NCI-H69 (cell line): ENCODE results near the gene CYP4F8.
"Not testable (repeated sequence)": the region's sequence is repeated elsewhere in the genome, so short reads cannot be mapped to it uniquely, and the experiment has no call there.

ENCODE experiments used
- DNase-seq: peaks from one replicate; lab custom pipeline; 2025; lab: John Stamatoyannopoulos, UW

Gene CYP4F8, protein sequence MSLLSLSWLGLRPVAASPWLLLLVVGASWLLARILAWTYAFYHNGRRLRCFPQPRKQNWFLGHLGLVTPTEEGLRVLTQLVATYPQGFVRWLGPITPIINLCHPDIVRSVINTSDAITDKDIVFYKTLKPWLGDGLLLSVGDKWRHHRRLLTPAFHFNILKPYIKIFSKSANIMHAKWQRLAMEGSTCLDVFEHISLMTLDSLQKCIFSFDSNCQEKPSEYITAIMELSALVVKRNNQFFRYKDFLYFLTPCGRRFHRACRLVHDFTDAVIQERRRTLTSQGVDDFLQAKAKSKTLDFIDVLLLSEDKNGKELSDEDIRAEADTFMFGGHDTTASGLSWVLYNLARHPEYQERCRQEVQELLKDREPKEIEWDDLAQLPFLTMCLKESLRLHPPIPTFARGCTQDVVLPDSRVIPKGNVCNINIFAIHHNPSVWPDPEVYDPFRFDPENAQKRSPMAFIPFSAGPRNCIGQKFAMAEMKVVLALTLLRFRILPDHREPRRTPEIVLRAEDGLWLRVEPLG

DNA sequence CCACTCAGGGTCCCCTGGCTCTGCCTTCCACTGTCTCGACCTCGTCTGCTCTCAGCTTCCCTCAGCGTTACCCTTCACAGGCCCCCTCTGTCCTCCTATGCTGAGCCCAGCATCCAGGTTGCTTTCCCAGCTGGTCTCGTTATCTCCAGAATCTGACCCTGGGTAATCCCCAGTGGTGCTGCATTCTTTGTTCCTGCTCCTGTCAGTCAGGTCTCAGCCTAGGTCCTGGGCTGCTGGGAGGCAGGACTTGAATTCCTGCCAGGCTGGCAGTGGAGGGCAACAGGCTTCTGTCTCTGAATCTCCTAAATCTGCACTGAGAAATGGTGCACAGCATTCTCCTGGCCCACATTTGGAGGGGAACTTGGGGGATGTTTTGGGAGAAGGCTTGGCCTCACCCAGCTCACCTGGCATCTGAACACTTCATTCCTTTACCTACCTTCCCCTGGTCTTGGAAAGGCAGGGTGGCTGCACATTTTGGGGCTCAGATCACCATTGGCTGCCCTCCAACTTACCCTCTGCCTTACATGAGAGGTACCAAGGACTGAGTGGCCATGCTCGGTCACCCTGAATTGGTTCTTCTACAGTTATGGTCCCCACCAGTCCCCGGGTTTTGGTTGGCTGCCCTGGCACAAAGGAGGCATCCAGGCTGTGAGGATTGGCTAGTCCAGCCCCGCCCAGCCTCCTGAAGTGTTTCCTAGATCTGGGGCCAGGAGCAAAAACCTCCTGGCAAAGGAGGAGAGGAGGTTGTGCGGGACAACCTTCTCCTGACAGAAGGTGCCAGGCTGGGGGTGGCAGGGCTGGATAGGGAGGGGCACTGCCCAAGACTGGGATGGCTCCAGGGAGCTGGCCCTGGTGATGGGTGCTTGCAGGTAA is at the start of gene CYP4F8:
Gene CYP4F8, plus strand, starts transcription at position 712 of the 873 bp plus-strand sequence. CDS start 399 bp downstream, outside the sequence.
- DNase-seq, result no peak

DNA sequence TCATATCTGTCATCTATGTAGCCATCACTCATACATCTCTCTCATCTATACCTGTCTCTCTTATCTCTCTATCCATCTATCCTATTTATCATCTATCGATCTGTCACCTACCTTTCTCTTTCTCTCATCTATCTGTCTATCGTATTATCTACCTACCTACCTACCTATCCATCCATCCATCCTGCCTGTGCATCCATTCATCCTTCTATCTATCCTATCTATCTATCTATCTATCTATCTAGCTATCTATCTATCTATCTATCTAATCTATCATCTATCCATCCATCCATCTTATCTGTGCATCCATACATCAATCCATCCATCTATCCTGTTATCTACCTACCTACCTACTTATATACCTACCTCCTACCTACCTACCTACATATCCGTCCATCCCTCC is 44.6 kb upstream of the CYP4F8 start:
- no peak for DNase-seq

DNA sequence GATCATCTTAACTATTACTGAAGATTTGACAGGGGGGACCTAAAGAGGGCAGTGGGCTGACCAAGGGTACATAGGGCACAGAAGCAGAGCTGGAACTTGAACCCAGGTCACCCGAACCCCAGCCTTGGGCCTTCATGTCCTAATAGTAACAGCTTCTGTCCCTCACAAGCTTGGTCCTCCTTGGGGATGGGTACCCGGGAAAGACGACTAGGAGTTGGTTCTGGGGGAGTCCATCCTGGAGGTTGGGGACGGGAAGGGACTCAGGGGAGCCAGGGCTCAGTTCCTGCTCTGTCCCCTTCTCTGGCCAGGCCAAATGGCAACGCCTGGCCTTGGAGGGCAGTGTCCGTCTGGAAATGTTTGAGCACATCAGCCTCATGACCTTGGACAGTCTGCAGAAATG is 39.6 kb upstream of the CYP4F8 start:
- DNase-seq, result no peak

DNA sequence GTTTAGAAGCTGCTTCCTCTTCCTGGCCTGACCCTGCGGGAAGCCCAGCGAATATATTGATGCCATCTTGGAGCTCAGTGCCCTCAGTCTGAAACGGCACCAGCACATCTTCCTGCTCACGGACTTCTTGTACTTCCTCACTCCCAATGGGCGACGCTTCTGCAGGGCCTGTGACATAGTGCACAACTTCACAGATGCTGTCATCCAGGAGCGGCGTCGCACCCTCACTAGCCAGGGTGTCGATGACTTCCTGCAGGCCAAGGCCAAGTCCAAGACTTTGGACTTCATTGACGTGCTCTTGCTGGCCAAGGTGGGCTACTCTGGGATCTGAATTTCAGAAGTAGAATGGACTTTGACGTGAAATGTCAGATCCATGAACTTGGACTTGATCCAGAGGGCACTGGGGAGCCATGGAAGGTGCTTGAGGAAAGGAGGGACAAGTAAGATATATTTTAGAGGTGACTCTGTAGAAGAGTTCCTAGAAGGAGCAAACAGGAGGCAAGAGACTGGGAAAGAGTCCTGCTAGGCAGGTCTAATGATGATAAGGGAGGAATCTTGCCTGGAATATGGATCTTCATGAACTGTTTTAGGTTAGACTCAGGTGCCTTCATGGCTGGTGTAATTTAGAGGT is 38.4 kb upstream of the CYP4F8 start:
- DNase-seq, result no peak

DNA sequence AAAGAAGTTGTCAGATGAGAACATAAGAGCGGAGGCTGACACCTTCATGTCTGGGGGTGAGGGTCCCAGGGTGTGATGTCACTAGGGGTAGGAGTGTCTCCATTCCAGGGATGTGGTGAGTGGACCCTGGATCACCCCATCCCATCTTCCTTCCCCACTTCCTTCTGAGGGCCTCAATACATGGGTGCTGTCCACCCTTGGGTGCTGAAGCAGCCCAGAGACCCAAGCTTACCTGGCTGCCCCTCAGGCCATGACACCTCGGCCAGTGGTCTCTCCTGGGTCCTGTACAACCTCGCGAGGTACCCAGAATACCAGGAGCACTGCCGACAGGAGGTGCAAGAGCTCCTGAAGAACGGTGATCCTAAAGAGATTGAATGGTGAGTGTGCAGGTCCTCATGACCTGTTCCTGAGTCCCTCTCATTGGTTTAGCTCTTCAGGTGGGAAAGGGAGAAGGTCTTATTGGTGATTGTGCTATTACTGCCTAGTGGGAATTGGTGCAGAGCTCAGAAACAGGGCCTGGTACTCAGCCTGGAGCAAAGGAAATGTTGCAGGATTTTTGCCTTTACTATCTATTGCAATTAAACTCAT is 37.7 kb upstream of the CYP4F8 start:
- DNase-seq, result no peak

DNA sequence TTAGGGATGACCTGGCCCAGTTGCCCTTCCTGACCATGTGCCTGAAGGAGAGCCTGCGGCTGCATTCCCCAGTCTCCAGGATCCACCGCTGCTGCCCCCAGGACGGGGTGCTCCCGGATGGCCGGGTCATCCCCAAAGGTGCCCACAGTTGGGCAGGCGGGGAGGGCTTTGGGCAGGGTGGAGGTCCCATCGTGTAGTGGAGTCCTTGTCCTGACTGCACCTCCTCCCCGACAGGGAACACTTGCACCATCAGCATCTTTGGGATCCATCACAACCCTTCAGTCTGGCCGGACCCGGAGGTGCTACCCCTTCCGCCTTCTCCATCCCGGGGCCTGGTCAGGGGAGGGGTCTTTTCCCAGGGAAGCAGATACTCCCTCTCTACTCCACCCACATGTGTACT is 31.7 kb upstream of the CYP4F8 start:
- DNase-seq, result no peak

DNA sequence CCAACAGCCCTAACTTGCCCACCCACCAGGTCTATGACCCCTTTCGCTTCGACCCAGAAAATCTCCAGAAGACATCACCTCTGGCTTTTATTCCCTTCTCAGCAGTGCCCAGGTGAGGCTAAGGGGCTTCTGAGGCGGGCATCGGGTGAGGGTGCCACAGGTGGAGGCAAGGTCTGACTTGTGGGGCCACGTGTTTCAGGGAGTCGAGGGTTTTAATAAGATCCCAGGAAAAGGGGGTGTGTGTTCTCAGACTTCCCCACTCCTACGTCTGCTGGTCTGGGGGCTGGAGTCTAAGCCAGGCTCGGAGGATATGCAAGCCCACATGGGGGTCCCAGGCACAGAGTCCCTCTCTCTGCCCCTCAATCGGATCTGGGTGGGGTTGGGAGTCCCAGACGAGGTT is 30.9 kb upstream of the CYP4F8 start:
- no peak for DNase-seq

DNA sequence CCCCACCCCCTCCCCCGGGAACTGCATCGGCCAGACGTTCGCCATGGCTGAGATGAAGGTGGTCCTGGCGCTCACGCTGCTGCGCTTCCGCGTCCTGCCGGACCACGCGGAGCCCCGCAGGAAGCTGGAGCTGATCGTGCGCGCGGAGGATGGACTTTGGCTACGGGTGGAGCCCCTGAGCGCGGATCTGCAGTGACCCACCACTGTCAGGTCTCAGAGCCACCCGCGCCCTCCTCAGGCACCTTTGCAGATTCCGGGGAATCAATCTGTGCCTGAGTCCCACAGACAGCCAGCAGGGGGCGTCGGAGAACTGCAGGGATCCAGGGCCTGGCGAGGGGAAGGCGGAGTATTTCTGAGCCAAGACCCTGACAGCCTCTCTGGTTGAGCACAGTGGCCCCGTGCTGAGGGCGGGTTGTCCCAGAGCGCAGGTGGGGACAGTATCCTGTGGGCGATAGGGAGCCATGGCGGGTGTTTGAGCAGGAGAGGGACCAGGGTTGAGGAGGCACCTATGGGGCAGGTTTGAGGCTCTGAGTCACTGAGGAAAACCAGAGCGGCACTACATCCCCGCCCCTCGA is 30.4 kb upstream of the CYP4F8 start:
- peak; percentile 65 for DNase-seq

DNA sequence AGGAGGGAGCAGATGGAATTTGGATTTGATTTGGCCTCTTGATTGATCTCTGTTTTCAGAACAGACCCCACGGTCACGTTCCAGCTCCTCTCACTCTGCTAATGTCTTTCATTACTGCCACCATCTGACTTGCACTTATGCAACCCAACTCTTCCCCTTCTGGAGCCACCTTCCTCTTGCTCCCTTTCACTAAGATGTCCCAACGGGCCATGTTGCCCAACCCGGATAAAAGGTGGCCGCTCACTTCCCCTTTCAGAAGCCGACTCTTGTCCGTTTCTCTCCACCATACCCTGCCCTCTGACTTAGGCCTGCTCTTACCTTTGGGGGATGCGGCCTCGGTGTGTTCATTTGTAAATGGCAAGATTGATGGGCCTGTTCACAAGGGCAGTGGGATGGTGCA is 27.4 kb upstream of the CYP4F8 start:
- DNase-seq, result no peak

DNA sequence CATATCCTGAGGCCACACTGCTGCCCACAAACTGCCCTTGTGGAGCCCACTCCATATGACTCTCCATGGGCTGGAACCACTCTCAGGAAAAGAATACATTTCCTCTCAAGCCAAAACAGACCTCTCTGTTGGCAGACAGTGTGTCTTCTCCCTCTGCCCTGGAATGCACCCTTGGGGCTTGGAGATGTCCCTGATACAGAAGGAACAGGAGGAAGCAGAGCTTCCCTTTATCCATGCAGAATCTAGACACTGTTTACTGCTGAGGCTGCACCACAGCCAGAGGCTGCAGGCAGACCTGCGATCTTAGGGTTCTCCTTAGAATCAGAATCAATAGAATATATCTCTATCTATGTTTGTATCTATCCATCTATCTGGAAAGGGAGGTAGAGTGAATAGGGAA is 26.8 kb upstream of the CYP4F8 start:
- no peak for DNase-seq

DNA sequence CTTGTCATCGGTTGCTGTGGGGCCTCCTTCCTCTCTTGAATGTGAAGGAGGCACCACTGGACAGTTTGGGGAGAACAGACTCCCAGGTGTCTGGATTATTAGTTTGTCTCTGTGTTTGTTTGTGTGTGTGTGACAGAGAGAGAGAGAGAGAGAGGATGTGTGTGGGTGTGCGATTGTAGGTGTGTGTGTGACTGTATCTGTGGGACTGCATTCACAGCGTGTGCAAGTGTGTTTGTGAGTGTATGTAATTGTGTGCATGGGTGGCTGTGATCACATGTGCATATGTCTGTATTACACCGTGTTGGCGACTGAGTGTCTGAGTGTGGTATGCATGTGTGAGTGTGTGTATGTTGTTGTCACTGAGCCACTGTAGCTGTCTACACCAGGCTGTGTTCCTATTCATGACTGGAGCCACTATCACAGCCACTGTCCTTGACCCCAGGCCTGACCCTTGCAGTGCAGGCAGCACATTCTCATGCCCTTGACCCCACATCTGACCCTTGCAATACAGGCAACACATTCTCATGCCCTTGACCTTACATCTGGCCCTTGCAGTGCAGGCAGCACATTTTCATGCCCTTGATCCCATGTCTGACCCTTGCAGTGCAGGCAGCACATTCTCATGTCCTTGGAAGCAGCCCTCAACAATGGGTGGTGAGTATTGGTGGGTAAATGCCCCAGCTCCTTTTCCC is 25.1 kb upstream of the CYP4F8 start:
- no peak for DNase-seq

DNA sequence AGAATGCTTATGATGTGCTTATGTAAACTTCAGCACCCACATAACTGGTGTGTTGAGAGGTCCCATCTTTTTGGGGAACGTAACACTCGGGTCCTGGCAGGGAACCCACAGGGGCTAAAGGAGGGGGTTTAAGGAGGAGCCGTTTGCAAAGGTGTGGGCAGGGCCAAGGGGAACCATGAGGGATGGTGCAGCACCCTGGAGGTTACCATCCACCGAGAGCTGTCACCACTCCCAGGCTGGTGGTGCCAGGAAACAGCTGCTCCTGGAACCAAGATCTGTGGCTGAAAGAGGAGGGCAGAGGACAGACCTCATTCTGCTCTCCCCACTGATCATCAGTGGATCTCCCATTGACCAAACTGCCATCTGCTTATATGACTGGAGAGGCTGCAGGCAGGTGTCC is 23.2 kb upstream of the CYP4F8 start:
- DNase-seq, result no peak

DNA sequence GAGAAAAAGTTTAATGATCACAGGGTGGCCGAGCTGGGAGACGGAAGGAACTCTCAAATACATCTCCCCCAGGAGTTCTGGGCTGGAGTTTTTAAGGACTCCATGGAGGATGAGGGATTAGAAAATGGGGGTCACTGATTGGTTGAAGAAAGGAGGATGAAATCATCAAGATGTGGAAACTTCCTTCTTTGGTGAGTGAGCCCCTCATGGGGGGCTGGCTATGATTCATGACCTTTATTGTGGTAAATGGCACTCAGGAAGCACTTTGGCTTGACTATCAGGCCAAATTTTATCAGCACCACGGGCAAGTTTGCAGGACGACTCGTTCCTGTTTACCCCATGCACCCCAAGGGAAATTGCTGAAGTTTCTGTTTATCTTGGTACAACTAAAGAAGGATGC is 22.5 kb upstream of the CYP4F8 start:
- not testable (repeated sequence) for DNase-seq

DNA sequence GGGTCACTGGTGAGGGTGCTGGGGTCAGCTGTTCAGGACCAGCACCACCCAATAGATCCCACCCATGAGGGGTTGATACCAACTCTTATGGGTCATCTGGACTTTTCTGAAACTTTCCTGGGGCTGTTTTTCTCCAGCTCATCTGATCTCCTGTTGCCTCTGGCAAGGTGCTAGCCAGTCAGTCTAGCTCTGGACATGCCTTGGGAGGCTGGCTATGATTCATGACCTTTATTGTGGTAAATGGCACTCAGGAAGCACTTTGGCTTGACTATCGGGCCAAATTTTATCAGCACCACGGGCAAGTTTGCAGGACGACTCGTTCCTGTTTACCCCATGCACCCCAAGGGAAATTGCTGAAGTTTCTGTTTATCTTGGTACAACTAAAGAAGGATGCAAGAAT is 21.3 kb upstream of the CYP4F8 start:
- not testable (repeated sequence) for DNase-seq

DNA sequence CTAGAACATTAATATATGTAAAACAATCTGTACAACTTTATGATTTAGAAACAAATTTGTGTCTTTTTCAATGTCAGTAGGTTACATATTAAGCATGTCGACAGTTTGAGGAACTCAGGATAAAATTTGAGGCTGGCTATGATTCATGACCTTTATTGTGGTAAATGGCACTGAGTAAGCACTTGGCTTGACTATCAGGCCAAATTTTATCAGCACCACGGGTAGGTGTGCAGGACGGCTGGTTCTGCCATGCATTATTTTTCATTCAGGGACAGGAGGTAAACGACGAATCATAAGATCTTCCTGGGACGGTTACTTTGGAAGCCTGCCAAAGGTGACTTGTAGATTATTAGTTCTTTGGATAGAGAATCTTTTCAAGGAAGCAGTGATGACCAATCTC is 19.9 kb upstream of the CYP4F8 start:
- DNase-seq, result no peak

DNA sequence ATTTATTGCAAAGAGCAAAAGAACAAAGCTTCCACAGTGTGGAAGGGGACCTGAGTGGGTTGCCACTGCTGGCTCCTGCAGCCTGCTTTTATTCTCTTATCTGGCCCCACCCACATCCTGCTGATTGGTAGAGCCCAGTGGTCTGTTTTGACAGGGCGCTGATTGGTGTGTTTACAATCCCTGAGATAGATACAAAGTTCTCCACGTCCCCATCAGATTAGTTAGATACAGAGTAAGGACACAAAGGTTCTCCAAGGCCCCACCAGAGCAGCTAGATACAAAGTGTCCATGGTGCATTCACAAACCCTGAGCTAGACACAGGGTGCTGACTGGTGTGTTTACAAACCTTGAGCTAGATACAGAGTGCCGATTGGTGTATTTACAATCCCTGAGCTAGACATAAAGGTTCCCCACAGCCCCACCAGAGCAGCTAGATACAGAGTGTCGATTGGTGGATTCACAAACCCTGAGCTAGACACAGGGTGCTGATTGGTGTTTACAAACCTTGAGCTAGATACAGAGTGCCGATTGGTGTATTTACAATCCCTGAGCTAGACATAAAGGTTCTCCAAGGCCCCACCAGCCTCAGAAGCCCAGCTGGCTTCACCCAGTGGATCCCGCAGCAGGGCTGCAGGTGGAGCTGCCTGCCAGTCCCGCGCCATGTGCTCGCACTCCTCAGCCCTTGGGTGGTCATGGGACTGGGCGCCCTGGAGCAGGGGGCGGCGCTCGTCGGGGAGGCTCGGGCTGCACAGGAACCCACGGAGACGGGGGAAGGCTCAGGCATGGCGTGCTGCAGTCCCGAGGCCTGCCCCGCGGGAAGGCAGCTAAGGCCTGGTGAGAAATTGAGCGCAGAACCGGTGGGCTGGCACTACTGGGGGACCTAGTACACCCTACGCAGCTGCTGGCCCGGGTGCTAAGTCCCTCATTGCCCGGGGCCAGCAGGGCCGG is 6.8 kb upstream of the CYP4F8 start:
- DNase-seq, result not testable (repeated sequence)

DNA sequence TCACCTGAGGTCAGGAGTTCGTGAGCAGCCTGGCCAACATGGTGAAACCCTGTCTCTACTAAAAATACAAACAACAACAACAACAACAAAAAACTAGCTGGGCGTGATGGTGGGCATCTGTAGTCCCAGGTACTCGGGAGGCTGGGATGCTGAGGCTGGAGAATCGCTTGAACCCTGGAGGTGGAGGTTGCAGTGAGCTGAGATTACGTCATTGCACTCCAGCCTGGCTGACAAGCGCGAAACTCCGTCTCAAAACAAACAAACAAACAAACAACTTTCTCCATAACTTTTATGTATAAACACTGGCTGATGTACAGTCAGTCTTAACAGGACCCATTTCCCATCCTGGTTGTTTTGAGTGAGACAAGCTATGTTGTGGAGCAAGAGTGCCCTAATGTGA is 5.8 kb upstream of the CYP4F8 start:
- DNase-seq, result no peak

DNA sequence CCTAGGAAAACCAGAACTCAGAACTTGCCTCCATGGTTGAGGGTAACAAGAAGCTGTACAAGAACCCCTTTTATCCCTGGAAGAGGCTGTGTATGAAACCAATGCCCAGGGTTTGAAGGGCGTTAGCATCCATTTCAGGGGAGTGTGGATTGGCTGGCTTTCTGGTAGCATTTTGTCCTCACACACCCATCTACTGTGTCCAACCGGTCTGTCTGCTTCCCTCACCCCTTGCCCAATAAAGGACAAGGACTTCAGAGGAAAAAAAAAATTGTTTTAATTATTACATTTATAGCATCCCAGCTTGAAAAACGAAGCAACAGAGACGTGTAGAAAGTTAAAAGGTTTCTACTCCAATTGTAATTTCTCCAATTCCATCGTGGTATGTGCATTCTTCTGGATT is 2.7 kb upstream of the CYP4F8 start:
- no peak for DNase-seq

DNA sequence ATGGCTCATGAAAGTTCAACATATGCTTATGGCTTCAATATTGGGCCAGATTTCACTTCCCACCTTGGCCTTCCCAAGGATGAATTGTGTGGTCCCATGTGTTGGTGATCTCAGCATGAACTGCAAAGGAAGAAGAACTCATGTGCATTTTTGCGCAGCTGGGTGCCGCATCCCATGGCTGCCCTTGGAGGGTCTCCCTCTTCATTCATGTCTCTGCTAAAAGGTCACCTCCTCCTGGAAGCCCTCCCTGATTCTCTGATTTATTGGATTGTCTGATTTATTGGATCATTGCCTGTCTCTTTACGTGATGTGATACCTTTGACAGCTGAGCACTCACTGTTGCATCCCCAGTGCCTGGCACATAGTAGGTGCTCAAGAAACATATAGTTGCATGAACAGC is 1.7 kb upstream of the CYP4F8 start:
- no peak for DNase-seq

DNA sequence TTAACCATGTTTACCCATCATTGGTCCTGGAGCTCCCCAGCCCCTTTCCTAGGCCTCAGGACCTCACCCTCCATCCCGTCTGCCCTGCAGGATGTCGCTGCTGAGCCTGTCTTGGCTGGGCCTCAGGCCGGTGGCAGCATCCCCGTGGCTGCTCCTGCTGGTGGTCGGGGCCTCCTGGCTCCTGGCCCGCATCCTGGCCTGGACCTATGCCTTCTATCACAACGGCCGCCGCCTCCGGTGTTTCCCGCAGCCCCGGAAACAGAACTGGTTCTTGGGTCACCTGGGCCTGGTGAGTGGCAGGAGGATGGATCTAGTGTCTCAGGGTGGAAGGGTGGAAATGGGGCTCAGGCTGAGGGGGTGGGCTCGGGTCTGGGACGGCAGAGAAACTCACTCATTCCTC is 508 bp downstream of the CYP4F8 start:
- no peak for DNase-seq
